K562 (cell line): ENCODE data around the gene RNASEH2A. TPM values are rescaled to one million over a fixed set of nuclear protein-coding genes. Genes with fewer than 3 reads are reported as not detected.

Source experiments
- CBFB ChIP-seq: sonication (generic); formaldehyde crosslinking; IDR thresholded peaks from 2 replicates; pipeline ENCODE4 v1.4.0; 2020; ENCODE audit warnings: mild to moderate bottlenecking, missing genetic modification reagents
- HDAC2 ChIP-seq: fragments of 450-650 bp; IDR thresholded peaks from 2 replicates; pipeline ENCODE4 v1.6.1; 2016; ENCODE audit warnings: mild to moderate bottlenecking
- HNRNPL ChIP-seq: fragments of 200-400 bp; formaldehyde crosslinking; IDR thresholded peaks from 2 replicates; pipeline ENCODE4 v1.6.1; 2017; ENCODE audit warnings: low read depth, mild to moderate bottlenecking, low read length
- KDM2B ChIP-seq: fragments of 250-450 bp; sonication (Bioruptor Pico); IDR thresholded peaks from 2 replicates; pipeline ENCODE4 v1.8.0; 2021; ENCODE audit warnings: mild to moderate bottlenecking, moderate library complexity
- KHSRP ChIP-seq: fragments of 450-650 bp; IDR thresholded peaks from 2 replicates; pipeline ENCODE4 v1.6.1; 2017
- NFIC ChIP-seq: fragments of 450-650 bp; IDR thresholded peaks from 2 replicates; pipeline ENCODE4 v1.6.1; 2017; ENCODE audit warnings: mild to moderate bottlenecking, inconsistent platforms
- PREB ChIP-seq: sonication (generic); formaldehyde crosslinking; IDR thresholded peaks from 2 replicates; pipeline ENCODE4 v1.8.1; 2023; ENCODE audit warnings: mild to moderate bottlenecking, missing genetic modification reagents
- SRSF3 ChIP-seq: fragments of 200-400 bp; formaldehyde crosslinking; IDR thresholded peaks from 2 replicates; pipeline ENCODE4 v1.6.1; 2016; ENCODE audit warnings: mild to moderate bottlenecking, low read length, moderate library complexity; ENCODE audit not compliant: insufficient read depth
- TAF7 ChIP-seq: fragments of 450-650 bp; IDR thresholded peaks from 2 replicates; pipeline ENCODE4 v1.6.1; 2016; ENCODE audit warnings: missing genetic modification characterization, missing compliant biosample characterization
- TEAD2 ChIP-seq: fragments of 450-650 bp; IDR thresholded peaks from 2 replicates; pipeline ENCODE4 v1.6.1; 2016; ENCODE audit warnings: missing genetic modification characterization, control low read depth, missing compliant biosample characterization
- XRCC3 ChIP-seq: fragments of 450-650 bp; IDR thresholded peaks from 2 replicates; pipeline ENCODE4 v1.6.1; 2017; ENCODE audit warnings: mild to moderate bottlenecking, moderate library complexity
- ZBTB11 ChIP-seq, 3 experiments: fragments of 200-800 bp in 1 of 3; fragments of 250-450 bp in 1 of 3; fragments of 450-650 bp in 1 of 3; sonication (Bioruptor Pico) in 1 of 3; sonication (Bioruptor generic) in 1 of 3; formaldehyde crosslinking in 1 of 3; IDR thresholded peaks; 2 replicates each; pipeline versions ENCODE4 v1.6.1 to v1.8.0; 2016 to 2022; ENCODE audit warnings: mild to moderate bottlenecking in 2 of 3, missing genetic modification characterization in 2 of 3, missing compliant biosample characterization in 1 of 3, moderate library complexity in 1 of 3
- ZFP30 ChIP-seq: fragments of 250-450 bp; sonication (Bioruptor Pico); IDR thresholded peaks from 2 replicates; pipeline ENCODE4 v1.8.0; 2022; ENCODE audit warnings: moderate library complexity, mild to moderate bottlenecking, inconsistent platforms, borderline replicate concordance
- ZNF282 ChIP-seq: sonication (generic); formaldehyde crosslinking; IDR thresholded peaks from 2 replicates; pipeline ENCODE4 v1.8.1; 2023; ENCODE audit warnings: missing genetic modification reagents
- ZNF780A ChIP-seq: fragments of 250-450 bp; sonication (Bioruptor Pico); IDR thresholded peaks from 2 replicates; pipeline ENCODE4 v1.5.0; 2021; ENCODE audit warnings: mild to moderate bottlenecking
- polyA plus RNA-seq, 8 experiments: library from polyadenylated mRNA; depleted of rRNA in 4 of 8; stranded (reverse) in 5 of 8; unstranded in 3 of 8; fragments of >200 nt; fragmentation: Nextera tagmentation in 2 of 8; fragmentation: Illumina TruSeq in 1 of 8; extraction: Ambion mirVana in 2 of 8; extraction: Trizol in 1 of 8; gene quantifications; 2 replicates each; pipeline versions ENCODE4 v1.2.1 to v1.2.3, GENCODE V29; 2011 to 2014; ENCODE audit warnings: inconsistent platforms in 1 of 8, missing spikeins in 1 of 8
- total RNA-seq, 7 experiments: library from RNA; depleted of rRNA in 6 of 7; stranded (reverse); fragments of >200 nt in 6 of 7; fragmentation: Illumina TruSeq in 2 of 7; extraction: Trizol in 2 of 7; gene quantifications; 2 replicates each; pipeline versions ENCODE4 v1.2.1 to v1.2.3, GENCODE V29; 2011 to 2021; ENCODE audit warnings: low replicate concordance in 1 of 7
- TF ChIP-seq, protein P1 (sequence below): IDR thresholded peaks from 3 replicates; pipeline ENCODE4 v1.6.1; 2011; ENCODE audit warnings: borderline replicate concordance, mild to moderate bottlenecking, moderate library complexity; ENCODE audit not compliant: insufficient read length; ENCODE audit errors: extremely low read depth
- TF ChIP-seq, protein P2 (sequence below): fragments of 250-450 bp; sonication (Bioruptor Pico); IDR thresholded peaks from 2 replicates; pipeline ENCODE4 v1.8.0; 2021; ENCODE audit warnings: moderate library complexity, mild to moderate bottlenecking, inconsistent platforms
- TF ChIP-seq, protein P3 (sequence below), 2 experiments: fragments of 450-650 bp; conservative IDR thresholded peaks; 2 replicates each; pipeline ENCODE4 v1.6.1; 2017; ENCODE audit warnings: mild to moderate bottlenecking in 2 of 2, moderate library complexity in 2 of 2

The RNASEH2A gene
- total and polyA plus RNA-seq, 9 of the 15 experiments (the other 6 are each of a cell fraction or from before 2014, with no cell fraction given): 22.3 to 78.0 (median 61.7) TPM

DNA sequence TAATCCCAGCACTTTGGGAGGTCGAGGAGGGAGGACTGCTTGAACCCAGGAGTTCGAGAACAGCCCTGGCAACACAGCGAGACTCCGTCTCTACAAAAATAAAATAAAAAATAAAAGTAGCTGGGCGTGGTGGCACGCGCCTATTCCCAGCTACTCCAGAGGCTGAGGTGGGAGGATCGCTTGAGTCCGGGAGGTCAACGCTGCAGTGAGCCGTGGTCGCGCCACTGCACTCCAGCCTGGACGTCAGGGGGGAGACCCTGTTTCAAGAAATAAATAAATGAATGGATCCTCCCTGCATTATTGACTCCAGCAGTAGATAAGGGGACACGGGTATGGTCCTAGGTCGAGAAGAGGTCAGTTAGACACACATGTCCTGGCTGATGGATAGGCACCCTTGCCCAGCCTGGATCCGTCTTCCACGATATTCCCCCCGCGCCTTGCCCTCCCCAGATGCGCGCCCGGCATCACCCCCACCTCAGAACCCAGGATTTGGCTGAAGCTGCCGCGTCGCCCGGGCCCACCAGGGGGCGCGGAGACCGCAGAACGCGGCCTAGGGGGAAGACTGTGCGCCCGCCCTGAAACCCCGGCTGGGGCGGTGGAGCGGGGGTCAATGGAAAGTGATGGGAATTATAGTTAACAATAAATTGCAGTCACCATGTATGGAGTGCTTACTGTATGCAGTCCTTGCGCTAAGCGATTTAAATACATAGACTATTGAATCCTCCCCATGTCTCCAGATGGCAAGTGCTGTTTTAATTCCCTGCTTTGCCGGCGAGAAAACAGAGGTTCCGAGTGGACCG, 29.0 kb upstream of the RNASEH2A start (continued):
- TF ChIP-seq, protein P1, sequence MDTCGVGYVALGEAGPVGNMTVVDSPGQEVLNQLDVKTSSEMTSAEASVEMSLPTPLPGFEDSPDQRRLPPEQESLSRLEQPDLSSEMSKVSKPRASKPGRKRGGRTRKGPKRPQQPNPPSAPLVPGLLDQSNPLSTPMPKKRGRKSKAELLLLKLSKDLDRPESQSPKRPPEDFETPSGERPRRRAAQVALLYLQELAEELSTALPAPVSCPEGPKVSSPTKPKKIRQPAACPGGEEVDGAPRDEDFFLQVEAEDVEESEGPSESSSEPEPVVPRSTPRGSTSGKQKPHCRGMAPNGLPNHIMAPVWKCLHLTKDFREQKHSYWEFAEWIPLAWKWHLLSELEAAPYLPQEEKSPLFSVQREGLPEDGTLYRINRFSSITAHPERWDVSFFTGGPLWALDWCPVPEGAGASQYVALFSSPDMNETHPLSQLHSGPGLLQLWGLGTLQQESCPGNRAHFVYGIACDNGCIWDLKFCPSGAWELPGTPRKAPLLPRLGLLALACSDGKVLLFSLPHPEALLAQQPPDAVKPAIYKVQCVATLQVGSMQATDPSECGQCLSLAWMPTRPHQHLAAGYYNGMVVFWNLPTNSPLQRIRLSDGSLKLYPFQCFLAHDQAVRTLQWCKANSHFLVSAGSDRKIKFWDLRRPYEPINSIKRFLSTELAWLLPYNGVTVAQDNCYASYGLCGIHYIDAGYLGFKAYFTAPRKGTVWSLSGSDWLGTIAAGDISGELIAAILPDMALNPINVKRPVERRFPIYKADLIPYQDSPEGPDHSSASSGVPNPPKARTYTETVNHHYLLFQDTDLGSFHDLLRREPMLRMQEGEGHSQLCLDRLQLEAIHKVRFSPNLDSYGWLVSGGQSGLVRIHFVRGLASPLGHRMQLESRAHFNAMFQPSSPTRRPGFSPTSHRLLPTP: no peak
- TF ChIP-seq XRCC3: no peak
- TF ChIP-seq NFIC: no peak
- TF ChIP-seq PREB (CRISPR knock-in tag): no peak
- TF ChIP-seq, protein P2, sequence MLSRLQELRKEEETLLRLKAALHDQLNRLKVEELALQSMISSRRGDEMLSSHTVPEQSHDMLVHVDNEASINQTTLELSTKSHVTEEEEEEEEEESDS (CRISPR knock-in tag): no peak
- TF ChIP-seq HNRNPL: no peak
- no peak for TF ChIP-seq ZNF780A (CRISPR knock-in tag)
- TF ChIP-seq KHSRP: no peak
- TF ChIP-seq, protein P3, sequence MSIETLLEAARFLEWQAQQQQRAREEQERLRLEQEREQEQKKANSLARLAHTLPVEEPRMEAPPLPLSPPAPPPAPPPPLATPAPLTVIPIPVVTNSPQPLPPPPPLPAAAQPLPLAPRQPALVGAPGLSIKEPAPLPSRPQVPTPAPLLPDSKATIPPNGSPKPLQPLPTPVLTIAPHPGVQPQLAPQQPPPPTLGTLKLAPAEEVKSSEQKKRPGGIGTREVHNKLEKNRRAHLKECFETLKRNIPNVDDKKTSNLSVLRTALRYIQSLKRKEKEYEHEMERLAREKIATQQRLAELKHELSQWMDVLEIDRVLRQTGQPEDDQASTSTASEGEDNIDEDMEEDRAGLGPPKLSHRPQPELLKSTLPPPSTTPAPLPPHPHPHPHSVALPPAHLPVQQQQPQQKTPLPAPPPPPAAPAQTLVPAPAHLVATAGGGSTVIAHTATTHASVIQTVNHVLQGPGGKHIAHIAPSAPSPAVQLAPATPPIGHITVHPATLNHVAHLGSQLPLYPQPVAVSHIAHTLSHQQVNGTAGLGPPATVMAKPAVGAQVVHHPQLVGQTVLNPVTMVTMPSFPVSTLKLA (conservative IDR thresholded peaks at IDR 0.05): peak; percentile 37 to 65; a peak in 3 of 4 replicates
- TF ChIP-seq KDM2B (CRISPR knock-in tag): no peak
- no peak for TF ChIP-seq HDAC2
- peak; percentile 97 for TF ChIP-seq CBFB
- TF ChIP-seq ZFP30 (CRISPR knock-in tag): no peak
- no peak for TF ChIP-seq ZBTB11 (CRISPR knock-in tag; IDR thresholded peaks at IDR 0.05)
- no peak for TF ChIP-seq ZNF282 (CRISPR knock-in tag)
- no peak for TF ChIP-seq TEAD2 (tag)
- no peak for TF ChIP-seq TAF7
- no peak for TF ChIP-seq SRSF3
